K562 (cell line): Measurements from ENCODE around the gene AP4E1. TPM values are rescaled to one million over a fixed set of nuclear protein-coding genes. Genes with fewer than 3 reads are reported as not detected.
A peak's percentile ranks its signal among the peaks of the same experiment; 100 is the strongest.

Experiments used
- BACH1 ChIP-seq: fragments of 200-800 bp; sonication (Bioruptor generic); IDR thresholded peaks from 2 replicates; pipeline ENCODE4 v1.6.1; 2016; ENCODE audit warnings: missing genetic modification characterization, missing compliant biosample characterization
- CBX5 ChIP-seq: IDR thresholded peaks from 2 replicates; pipeline ENCODE4 v1.6.1; 2014; ENCODE audit warnings: low read depth, borderline replicate concordance
- DPF2 ChIP-seq: fragments of 450-650 bp; IDR thresholded peaks from 2 replicates; pipeline ENCODE4 v1.6.1; 2016
- FOXJ3 ChIP-seq: sonication (generic); formaldehyde crosslinking; IDR thresholded peaks from 2 replicates; pipeline ENCODE4 v1.4.0; 2020; ENCODE audit warnings: mild to moderate bottlenecking, missing genetic modification reagents
- GABPA ChIP-seq: fragments of 200-800 bp; sonication (Bioruptor generic); conservative IDR thresholded peaks from 2 replicates; pipeline ENCODE4 v1.6.1; 2016; ENCODE audit warnings: low read depth, missing genetic modification characterization, missing compliant biosample characterization
- HDAC6 ChIP-seq: IDR thresholded peaks from 2 replicates; pipeline ENCODE4 v1.6.1; 2012; ENCODE audit warnings: low read depth, mild to moderate bottlenecking, control low read depth, inconsistent platforms, low read length, moderate library complexity
- HMG20B ChIP-seq: fragments of 250-450 bp; sonication (Bioruptor Pico); IDR thresholded peaks from 2 replicates; pipeline ENCODE4 v1.5.0; 2021; ENCODE audit warnings: mild to moderate bottlenecking
- IFI16 ChIP-seq: fragments of 250-450 bp; sonication (Bioruptor Pico); IDR thresholded peaks from 2 replicates; pipeline ENCODE4 v2.1.2; 2022; ENCODE audit warnings: mild to moderate bottlenecking, inconsistent platforms
- JUN ChIP-seq, 2 experiments: sonication (generic) in 1 of 2; formaldehyde crosslinking in 1 of 2; IDR thresholded peaks; 2 replicates each; pipeline versions ENCODE4 v1.6.1 to v1.8.0; 2012 to 2022; ENCODE audit warnings: borderline replicate concordance in 2 of 2, mild to moderate bottlenecking in 2 of 2, improper control_type of control experiment in 1 of 2, low read depth in 1 of 2, low read length in 1 of 2, missing genetic modification reagents in 1 of 2
- MYBL2 ChIP-seq, 2 experiments: fragments of 450-650 bp in 1 of 2; sonication (generic) in 1 of 2; formaldehyde crosslinking in 1 of 2; IDR thresholded peaks; 2 replicates each; pipeline versions ENCODE4 v1.6.1 to v1.8.1; 2017 to 2022; ENCODE audit warnings: borderline replicate concordance in 1 of 2, inconsistent platforms in 1 of 2, low read depth in 1 of 2, mild to moderate bottlenecking in 1 of 2, missing genetic modification reagents in 1 of 2, moderate library complexity in 1 of 2
- NFXL1 ChIP-seq: fragments of 450-650 bp; formaldehyde crosslinking; IDR thresholded peaks from 2 replicates; pipeline ENCODE4 v1.4.0; 2021; ENCODE audit warnings: mild to moderate bottlenecking
- NR3C1 ChIP-seq: sonication (generic); formaldehyde crosslinking; IDR thresholded peaks from 2 replicates; pipeline ENCODE4 v1.8.1; 2022; ENCODE audit warnings: missing genetic modification reagents
- STAG1 ChIP-seq: sonication (generic); formaldehyde crosslinking; IDR thresholded peaks from 2 replicates; pipeline ENCODE4 v1.5.0; 2020; ENCODE audit warnings: missing genetic modification reagents, borderline replicate concordance
- TCF7 ChIP-seq: sonication (generic); IDR thresholded peaks from 2 replicates; pipeline ENCODE4 v1.6.1; 2016; ENCODE audit warnings: antibody characterized with exemption, borderline replicate concordance
- THRB ChIP-seq: fragments of 450-650 bp; formaldehyde crosslinking; conservative IDR thresholded peaks from 2 replicates; pipeline ENCODE4 v1.4.0; 2022; ENCODE audit warnings: mild to moderate bottlenecking, missing genetic modification characterization
- TRIM28 ChIP-seq: fragments of 450-650 bp; IDR thresholded peaks from 2 replicates; pipeline ENCODE4 v1.6.1; 2017
- VEZF1 ChIP-seq: fragments of 200-800 bp; sonication (Bioruptor generic); IDR thresholded peaks from 2 replicates; pipeline ENCODE4 v1.6.1; 2017; ENCODE audit warnings: missing genetic modification characterization, missing compliant biosample characterization
- WHSC1 ChIP-seq: IDR thresholded peaks from one replicate; pipeline ENCODE4 v1.6.1; 2012; ENCODE audit warnings: low read length, control low read depth, inconsistent platforms
- ZBTB11 ChIP-seq, 3 experiments: fragments of 200-800 bp in 1 of 3; fragments of 250-450 bp in 1 of 3; fragments of 450-650 bp in 1 of 3; sonication (Bioruptor Pico) in 1 of 3; sonication (Bioruptor generic) in 1 of 3; formaldehyde crosslinking in 1 of 3; IDR thresholded peaks; 2 replicates each; pipeline versions ENCODE4 v1.6.1 to v1.8.0; 2016 to 2022; ENCODE audit warnings: mild to moderate bottlenecking in 2 of 3, missing genetic modification characterization in 2 of 3, missing compliant biosample characterization in 1 of 3, moderate library complexity in 1 of 3
- ZC3H4 ChIP-seq: sonication (generic); formaldehyde crosslinking; IDR thresholded peaks from 2 replicates; pipeline ENCODE4 v1.9.0; 2021; ENCODE audit warnings: missing genetic modification reagents, borderline replicate concordance
- ZNF24 ChIP-seq: fragments of 450-650 bp; IDR thresholded peaks from 2 replicates; pipeline ENCODE4 v1.6.1; 2016
- ZNF507 ChIP-seq: conservative IDR thresholded peaks from 2 replicates; pipeline ENCODE4 v1.6.1; 2017; ENCODE audit warnings: missing genetic modification characterization, missing compliant biosample characterization
- ZNF584 ChIP-seq: fragments of 200-800 bp; sonication (Bioruptor generic); IDR thresholded peaks from 2 replicates; pipeline ENCODE4 v1.6.1; 2016; ENCODE audit warnings: low read depth, mild to moderate bottlenecking, missing genetic modification characterization, missing compliant biosample characterization
- polyA plus RNA-seq, 8 experiments: library from polyadenylated mRNA; depleted of rRNA in 4 of 8; stranded (reverse) in 5 of 8; unstranded in 3 of 8; fragments of >200 nt; fragmentation: Nextera tagmentation in 2 of 8; fragmentation: Illumina TruSeq in 1 of 8; extraction: Ambion mirVana in 2 of 8; extraction: Trizol in 1 of 8; gene quantifications; 2 replicates each; pipeline versions ENCODE4 v1.2.1 to v1.2.3, GENCODE V29; 2011 to 2014; ENCODE audit warnings: inconsistent platforms in 1 of 8, missing spikeins in 1 of 8
- total RNA-seq, 7 experiments: library from RNA; depleted of rRNA in 6 of 7; stranded (reverse); fragments of >200 nt in 6 of 7; fragmentation: Illumina TruSeq in 2 of 7; extraction: Trizol in 2 of 7; gene quantifications; 2 replicates each; pipeline versions ENCODE4 v1.2.1 to v1.2.3, GENCODE V29; 2011 to 2021; ENCODE audit warnings: low replicate concordance in 1 of 7

The AP4E1 gene
- total and polyA plus RNA-seq, 9 of the 15 experiments (the other 6 are each of a cell fraction or from before 2014, with no cell fraction given) = 1.3 to 11.5 (median 4.4) TPM

- TF ChIP-seq ZBTB11 (CRISPR knock-in tag; IDR thresholded peaks at IDR 0.05) (no peak), THRB (CRISPR knock-in tag) (no peak), TRIM28 (no peak), ZC3H4 (CRISPR knock-in tag) (no peak), ZNF24 (no peak), TCF7 (no peak), IFI16 (CRISPR knock-in tag) (no peak), ZNF584 (CRISPR knock-in tag) (peak; percentile 78; the same call in 1 of the 2 replicates), NFXL1 (CRISPR knock-in tag) (no peak), BACH1 (peak; percentile 70; the same call in 1 of the 2 replicates), NR3C1 (no peak), WHSC1 (no peak), HMG20B (no peak), VEZF1 (CRISPR knock-in tag) (no peak), JUN (IDR thresholded peaks at IDR 0.05; ENCODE audit: borderline replicate concordance, low read depth, low read length) (0 out of 2 replicates have a peak, but pooled peaks have one; percentile 18), JUN (CRISPR knock-in tag; IDR thresholded peaks at IDR 0.05; ENCODE audit: borderline replicate concordance) (no peak), STAG1 (CRISPR knock-in tag) (no peak), CBX5 (no peak), GABPA (tag) (no peak), FOXJ3 (no peak), HDAC6 (no peak), DPF2 (no peak), ZNF507 (tag) (no peak), MYBL2 (IDR thresholded peaks at IDR 0.05; ENCODE audit: low read depth) (no peak), MYBL2 (CRISPR knock-in tag; IDR thresholded peaks at IDR 0.05; ENCODE audit: borderline replicate concordance) (no peak)
These were observed 31.5 kb upstream of the AP4E1 start (continued) for GRCh38 chr15:50876989-50877360.
